GM15510 (cell line): ENCODE data around the gene CHST7.
A peak's percentile ranks its signal among the peaks of the same experiment; 100 is the strongest.

ENCODE experiments used
- POLR2A ChIP-seq: IDR thresholded peaks from 3 replicates; pipeline ENCODE4 v1.6.1; 2011; ENCODE audit warnings: borderline replicate concordance; ENCODE audit not compliant: insufficient read length; ENCODE audit errors: extremely low read depth

The CHST7 gene

GRCh38 chrX:46573331-46573891, at the start of gene CHST7:
TSS of gene CHST7 (plus strand) at chrX:46573765. CDS start at chrX:46573932, 167 bp downstream.
- TF ChIP-seq POLR2A, result no peak

GRCh38 chrX:46531442-46531841, 42.1 kb upstream of the CHST7 start:
- TF ChIP-seq POLR2A, result no peak

- no peak for TF ChIP-seq POLR2A
These were observed 30.1 kb upstream of the CHST7 start for GRCh38 chrX:46543441-46543840.

- peak; percentile 64 for TF ChIP-seq POLR2A
These were observed 28.2 kb upstream of the CHST7 start, which contains the start of gene ZNF674 for GRCh38 chrX:46545111-46546005. TSS of gene ZNF674 (minus strand) at chrX:46545421. CDS start at chrX:46542087, 3,334 bp downstream.

GRCh38 chrX:46547857-46548256, 25.7 kb upstream of the CHST7 start:
- no peak for TF ChIP-seq POLR2A

- no peak for TF ChIP-seq POLR2A
These were observed 23.7 kb upstream of the CHST7 start for GRCh38 chrX:46549914-46550313.

- no peak for TF ChIP-seq POLR2A
These were observed 22.0 kb upstream of the CHST7 start for GRCh38 chrX:46551494-46552128.

GRCh38 chrX:46553935-46554334, 19.6 kb upstream of the CHST7 start:
- TF ChIP-seq POLR2A, result no peak

GRCh38 chrX:46554942-46555341, 18.6 kb upstream of the CHST7 start:
- TF ChIP-seq POLR2A, result no peak

GRCh38 chrX:46559062-46559461, 14.5 kb upstream of the CHST7 start:
- no peak for TF ChIP-seq POLR2A

- no peak for TF ChIP-seq POLR2A
These were observed 11.5 kb upstream of the CHST7 start for GRCh38 chrX:46561824-46562657.

GRCh38 chrX:46567388-46567787, 6.2 kb upstream of the CHST7 start:
- no peak for TF ChIP-seq POLR2A

- no peak for TF ChIP-seq POLR2A
These were observed 3.9 kb upstream of the CHST7 start for GRCh38 chrX:46569621-46570020.
